ENCODE results near the gene RBM42. TPM values are rescaled to one million over a fixed set of nuclear protein-coding genes. Genes with fewer than 3 reads are reported as not detected.

RBM42 gene
- total RNA-seq, 5 donors from 2014 or later (not counting 1 experiment from before 2014, with no cell fraction given) = 37.6 to 74.0 (median 68.4) TPM

GRCh38 chr19:35639321-35639639, 10.4 kb downstream of the RBM42 start:
- Histone ChIP-seq H3K4me1 (ENCODE audit: control insufficient read depth in 1 of 2, extremely low read depth in 1 of 2, insufficient read depth in 2 of 2, low read length in 2 of 2) (peaks cover 2 to 32% of the 10 kb centered on the region in 2 experiments), H3K9me3 (no peaks in the 10 kb centered on the region), H3K27me3 (replicated peaks in 1 of 2; ENCODE audit: control insufficient read depth in 2 of 2, extremely low read depth in 1 of 2, insufficient read depth in 2 of 2, low read length in 1 of 2) (peaks cover 0 to 13% of the 10 kb centered on the region in 2 experiments), H3K4me3 (ENCODE audit: control insufficient read depth in 1 of 2, extremely low read depth in 1 of 2, low read length in 1 of 2) (no peak overlapping the region), H3K27ac (ENCODE audit: low read length) (no peak overlapping the region), H3K36me3 (ENCODE audit: control insufficient read depth in 2 of 2, extremely low read depth in 1 of 2, insufficient read depth in 1 of 2, low read length in 1 of 2) (peaks cover 14 to 32% of the 10 kb centered on the region in 2 donors)
- Mint-ChIP-seq H3K36me3 (peaks cover 17% of the 10 kb centered on the region), H3K4me3 (no peak overlapping the region), H3K9me3 (no peaks in the 10 kb centered on the region), H3K27me3 (no peaks in the 10 kb centered on the region), H3K27ac (no peak overlapping the region), H3K4me1 (peaks cover 3 to 19% (median 13%) of the 10 kb centered on the region in 3 donors)
- 69% methylated on average over 3 of the region's 6 CpGs for WGBS (ENCODE audit: insufficient coverage)
- ATAC-seq (replicated peaks in 1 of 4) = no peak
- DNase-seq = no peak
- POLR2A ChIA-PET = no interaction called here
- CTCF ChIA-PET = no interaction called here

GRCh38 chr19:35639863-35640262, 11.0 kb downstream of the RBM42 start:
- Mint-ChIP-seq H3K4me1 (peaks cover 8 to 25% (median 19%) of the 10 kb centered on the region in 3 donors), H3K36me3 (peaks cover 17% of the 10 kb centered on the region), H3K4me3 (no peak overlapping the region), H3K27me3 (no peaks in the 10 kb centered on the region), H3K27ac (no peak overlapping the region), H3K9me3 (no peaks in the 10 kb centered on the region)
- ChIA-PET POLR2A (no interaction called here), CTCF (no interaction called here)
- no peaks in the 10 kb centered on the region for H3K9me3 ChIP-seq
- ATAC-seq (replicated peaks in 1 of 4) = no peak
- peaks cover 0 to 13% of the 10 kb centered on the region in 2 experiments for H3K27me3 ChIP-seq (replicated peaks in 1 of 2; ENCODE audit: control insufficient read depth in 2 of 2, extremely low read depth in 1 of 2, insufficient read depth in 2 of 2, low read length in 1 of 2)
- DNase-seq = no peak
- no peak overlapping the region for H3K27ac ChIP-seq (ENCODE audit: low read length)
- WGBS (ENCODE audit: insufficient coverage) = 96% methylated on average over 4 of the region's 8 CpGs
- H3K4me1 ChIP-seq (ENCODE audit: control insufficient read depth in 1 of 2, extremely low read depth in 1 of 2, insufficient read depth in 2 of 2, low read length in 2 of 2) = peaks cover 2 to 36% of the 10 kb centered on the region in 2 experiments
- H3K36me3 ChIP-seq (ENCODE audit: control insufficient read depth in 2 of 2, extremely low read depth in 1 of 2, insufficient read depth in 1 of 2, low read length in 1 of 2) = peaks cover 11 to 26% of the 10 kb centered on the region in 2 donors
- no peak overlapping the region for H3K4me3 ChIP-seq (ENCODE audit: control insufficient read depth in 1 of 2, extremely low read depth in 1 of 2, low read length in 1 of 2)

GRCh38 chr19:35641515-35642151, 12.8 kb downstream of the RBM42 start, which contains the start of gene ETV2:
Gene ETV2 (plus strand): TSS chr19:35641745. CDS start chr19:35642461, 716 bp downstream.
- H3K36me3 Mint-ChIP-seq = peaks cover 7% of the 10 kb centered on the region
- no peaks in the 10 kb centered on the region for H3K9me3 Mint-ChIP-seq
- 30% methylated on average over 14 of the region's 28 CpGs for WGBS (ENCODE audit: insufficient coverage)
- Histone ChIP-seq H3K9me3 (no peaks in the 10 kb centered on the region), H3K27me3 (replicated peaks in 1 of 2; ENCODE audit: control insufficient read depth in 2 of 2, extremely low read depth in 1 of 2, insufficient read depth in 2 of 2, low read length in 1 of 2) (peaks cover 0 to 13% of the 10 kb centered on the region in 2 experiments), H3K36me3 (ENCODE audit: control insufficient read depth in 2 of 2, extremely low read depth in 1 of 2, insufficient read depth in 1 of 2, low read length in 1 of 2) (peaks cover 6 to 15% of the 10 kb centered on the region in 2 donors), H3K4me3 (ENCODE audit: control insufficient read depth in 1 of 2, extremely low read depth in 1 of 2, low read length in 1 of 2) (peak within 1 kb of the TSS in 1 of 2 donors; percentile 33), H3K27ac (ENCODE audit: low read length) (peak within 1 kb of the TSS; percentile 62), H3K4me1 (ENCODE audit: control insufficient read depth in 1 of 2, extremely low read depth in 1 of 2, insufficient read depth in 2 of 2, low read length in 2 of 2) (peaks cover 2 to 44% of the 10 kb centered on the region in 2 experiments)
- peaks cover 17 to 36% (median 29%) of the 10 kb centered on the region in 3 donors for H3K4me1 Mint-ChIP-seq
- peak within 1 kb of the TSS in 1 of 2 donors; percentile 61 for H3K27ac Mint-ChIP-seq
- H3K4me3 Mint-ChIP-seq = peak within 1 kb of the TSS; percentile 59 to 84 (median 75)
- no peaks in the 10 kb centered on the region for H3K27me3 Mint-ChIP-seq
- no peak for ATAC-seq (replicated peaks in 1 of 4)
- ChIA-PET POLR2A (no interaction called here), CTCF (no interaction called here)
- peak in 25 of 35 experiments; percentile 9 to 61 (median 34) for DNase-seq

DNA sequence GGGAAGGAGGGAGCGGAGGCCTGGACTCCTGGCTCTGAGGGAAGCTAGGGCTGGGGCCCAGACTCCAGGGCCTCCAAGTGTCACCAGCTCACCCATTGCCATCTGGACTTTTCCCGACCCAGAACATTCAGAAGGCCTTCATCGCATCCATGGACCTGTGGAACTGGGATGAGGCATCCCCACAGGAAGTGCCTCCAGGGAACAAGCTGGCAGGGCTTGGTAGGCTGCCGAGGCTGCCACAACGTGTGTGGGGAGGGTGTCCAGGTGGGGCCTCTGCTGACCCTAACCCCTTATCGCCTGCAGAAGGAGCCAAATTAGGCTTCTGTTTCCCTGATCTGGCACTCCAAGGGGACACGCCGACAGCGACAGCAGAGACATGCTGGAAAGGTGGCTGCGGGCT, 13.5 kb downstream of the RBM42 start:
- Mint-ChIP-seq H3K4me1 (peaks cover 17 to 38% (median 31%) of the 10 kb centered on the region in 3 donors), H3K27me3 (no peaks in the 10 kb centered on the region), H3K27ac (peak overlapping the region in 1 of 2 donors; percentile 39), H3K9me3 (no peaks in the 10 kb centered on the region), H3K4me3 (peak overlapping the region; percentile 59 to 84 (median 75)), H3K36me3 (peaks cover under 1% of the 10 kb centered on the region)
- no peak overlapping the region for H3K4me3 ChIP-seq (ENCODE audit: control insufficient read depth in 1 of 2, extremely low read depth in 1 of 2, low read length in 1 of 2)
- H3K27me3 ChIP-seq (replicated peaks in 1 of 2; ENCODE audit: control insufficient read depth in 2 of 2, extremely low read depth in 1 of 2, insufficient read depth in 2 of 2, low read length in 1 of 2) = peaks cover 0 to 13% of the 10 kb centered on the region in 2 experiments
- ChIA-PET POLR2A (interaction anchor here in 1 of 2 donors (0.7 kb wide), 1 partner anchor 108 kb away, joined by 7 read pairs; no protein-coding TSS in a partner anchor), CTCF (no interaction called here)
- no peaks in the 10 kb centered on the region for H3K9me3 ChIP-seq
- DNase-seq (no peak), ATAC-seq (replicated peaks in 1 of 4) (no peak)
- H3K27ac ChIP-seq (ENCODE audit: low read length) = no peak overlapping the region
- peaks cover 2 to 44% of the 10 kb centered on the region in 2 experiments for H3K4me1 ChIP-seq (ENCODE audit: control insufficient read depth in 1 of 2, extremely low read depth in 1 of 2, insufficient read depth in 2 of 2, low read length in 2 of 2)
- 96% methylated on average over 9 of the region's 10 CpGs for WGBS (ENCODE audit: insufficient coverage)
- H3K36me3 ChIP-seq (ENCODE audit: control insufficient read depth in 2 of 2, extremely low read depth in 1 of 2, insufficient read depth in 1 of 2, low read length in 1 of 2) = peaks cover 2 to 8% of the 10 kb centered on the region in 2 donors

DNA sequence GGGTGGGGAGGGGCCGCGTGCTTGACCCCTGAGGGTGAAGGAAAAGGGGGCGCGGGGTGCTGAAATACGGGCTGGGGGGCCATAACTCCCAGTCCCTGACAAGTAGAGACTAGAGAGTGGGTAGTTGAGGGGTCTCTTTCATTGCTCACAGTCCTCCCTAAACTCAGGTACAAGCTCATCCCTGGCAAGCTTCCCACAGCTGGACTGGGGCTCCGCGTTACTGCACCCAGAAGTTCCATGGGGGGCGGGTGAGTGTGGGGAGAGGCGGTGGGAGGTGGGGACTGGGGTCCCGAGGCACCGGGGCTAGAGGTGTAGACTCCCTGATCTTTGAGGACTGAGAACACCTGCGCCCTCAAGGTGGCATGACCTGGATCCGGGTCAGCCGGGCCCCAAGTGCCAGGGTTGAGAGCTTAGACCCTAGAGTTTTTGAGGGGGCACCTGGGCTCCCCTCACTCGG, 14.0 kb downstream of the RBM42 start:
- 55% methylated on average over 13 of the region's 15 CpGs for WGBS (ENCODE audit: insufficient coverage)
- Mint-ChIP-seq H3K4me1 (peaks cover 17 to 38% (median 31%) of the 10 kb centered on the region in 3 donors), H3K4me3 (peak overlapping the region; percentile 75 to 84 (median 84)), H3K27me3 (no peaks in the 10 kb centered on the region), H3K27ac (peak overlapping the region in 1 of 2 donors; percentile 39), H3K9me3 (no peaks in the 10 kb centered on the region), H3K36me3 (no peaks in the 10 kb centered on the region)
- peaks cover 0 to 13% of the 10 kb centered on the region in 2 experiments for H3K27me3 ChIP-seq (replicated peaks in 1 of 2; ENCODE audit: control insufficient read depth in 2 of 2, extremely low read depth in 1 of 2, insufficient read depth in 2 of 2, low read length in 1 of 2)
- no peaks in the 10 kb centered on the region for H3K9me3 ChIP-seq
- ATAC-seq (replicated peaks in 1 of 4) (no peak), DNase-seq (peak in 1 of 35 experiments; percentile 17)
- peaks cover 0 to 3% of the 10 kb centered on the region in 2 donors for H3K36me3 ChIP-seq (ENCODE audit: control insufficient read depth in 2 of 2, extremely low read depth in 1 of 2, insufficient read depth in 1 of 2, low read length in 1 of 2)
- peak overlapping the region; percentile 62 for H3K27ac ChIP-seq (ENCODE audit: low read length)
- H3K4me3 ChIP-seq (ENCODE audit: control insufficient read depth in 1 of 2, extremely low read depth in 1 of 2, low read length in 1 of 2) = peak overlapping the region; percentile 88 to 89
- ChIA-PET CTCF (no interaction called here), POLR2A (interaction anchor here in 1 of 2 donors (0.5 to 0.7 kb wide), 2 partner anchors 20 to 107 kb away, joined by 4 to 7 read pairs; no protein-coding TSS in a partner anchor)
- peaks cover 5 to 49% of the 10 kb centered on the region in 2 experiments for H3K4me1 ChIP-seq (ENCODE audit: control insufficient read depth in 1 of 2, extremely low read depth in 1 of 2, insufficient read depth in 2 of 2, low read length in 2 of 2)

DNA sequence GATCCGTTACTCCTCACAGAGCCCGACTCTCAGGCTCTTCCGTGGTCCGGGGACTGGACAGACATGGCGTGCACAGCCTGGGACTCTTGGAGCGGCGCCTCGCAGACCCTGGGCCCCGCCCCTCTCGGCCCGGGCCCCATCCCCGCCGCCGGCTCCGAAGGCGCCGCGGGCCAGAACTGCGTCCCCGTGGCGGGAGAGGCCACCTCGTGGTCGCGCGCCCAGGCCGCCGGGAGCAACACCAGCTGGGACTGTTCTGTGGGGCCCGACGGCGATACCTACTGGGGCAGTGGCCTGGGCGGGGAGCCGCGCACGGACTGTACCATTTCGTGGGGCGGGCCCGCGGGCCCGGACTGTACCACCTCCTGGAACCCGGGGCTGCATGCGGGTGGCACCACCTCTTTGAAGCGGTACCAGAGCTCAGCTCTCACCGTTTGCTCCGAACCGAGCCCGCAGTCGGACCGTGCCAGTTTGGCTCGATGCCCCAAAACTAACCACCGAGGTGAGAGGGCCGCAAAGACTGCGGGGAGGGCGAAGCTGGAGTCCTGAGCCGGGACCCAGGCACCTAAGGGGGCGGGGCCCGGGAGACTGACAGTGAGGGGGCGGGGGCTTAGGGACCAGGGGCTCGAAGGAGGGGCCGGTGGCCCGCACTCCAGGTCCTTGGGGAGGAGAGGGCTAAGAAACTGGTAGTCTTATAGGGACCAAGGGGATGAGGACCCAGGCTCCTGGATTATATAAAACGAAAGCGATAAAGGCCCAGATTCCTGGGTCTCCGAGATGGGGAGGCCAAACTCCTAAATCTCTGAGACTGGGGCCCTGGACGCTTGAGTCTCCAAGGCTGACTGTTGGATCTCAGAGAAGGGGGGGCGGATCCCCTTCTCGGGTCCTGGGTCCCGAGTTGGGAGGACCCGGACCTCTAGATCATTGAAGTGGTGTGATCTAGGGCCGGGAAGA, 14.7 kb downstream of the RBM42 start:
- Mint-ChIP-seq H3K27ac (peak overlapping the region; percentile 91 to 94), H3K9me3 (no peaks in the 10 kb centered on the region), H3K27me3 (no peaks in the 10 kb centered on the region), H3K4me3 (peak overlapping the region; percentile 75 to 84 (median 84)), H3K4me1 (peaks cover 19 to 45% (median 38%) of the 10 kb centered on the region in 3 donors), H3K36me3 (no peaks in the 10 kb centered on the region)
- under 1% methylated on average over 65 of the region's 69 CpGs for WGBS (ENCODE audit: insufficient coverage)
- DNase-seq (peak; percentile 50 to 86 (median 73)), ATAC-seq (replicated peaks in 1 of 4) (peak; percentile 48 to 52 (median 48))
- Histone ChIP-seq H3K27me3 (replicated peaks in 1 of 2; ENCODE audit: control insufficient read depth in 2 of 2, extremely low read depth in 1 of 2, insufficient read depth in 2 of 2, low read length in 1 of 2) (peaks cover 0 to 13% of the 10 kb centered on the region in 2 experiments), H3K9me3 (no peaks in the 10 kb centered on the region), H3K36me3 (ENCODE audit: control insufficient read depth in 2 of 2, extremely low read depth in 1 of 2, insufficient read depth in 1 of 2, low read length in 1 of 2) (no peaks in the 10 kb centered on the region), H3K4me1 (ENCODE audit: control insufficient read depth in 1 of 2, extremely low read depth in 1 of 2, insufficient read depth in 2 of 2, low read length in 2 of 2) (peaks cover 5 to 52% of the 10 kb centered on the region in 2 experiments), H3K27ac (ENCODE audit: low read length) (peak overlapping the region; percentile 75), H3K4me3 (ENCODE audit: control insufficient read depth in 1 of 2, extremely low read depth in 1 of 2, low read length in 1 of 2) (peak overlapping the region; percentile 88 to 89)
- ChIA-PET CTCF (interaction anchor here in 1 of 2 donors (0.5 to 1.3 kb wide), 2 partner anchors 31 to 1285 kb away, joined by 3 to 4 read pairs; partner anchors contain the start of gene HAUS5), POLR2A (interaction anchor here in 1 of 2 donors (0.5 kb wide), 1 partner anchor 20 kb away, joined by 4 read pairs; no protein-coding TSS in a partner anchor)

All from T-cell (primary cell).